H1 (cell line): ENCODE data around the gene CYP46A1. TPM values are rescaled to one million over a fixed set of nuclear protein-coding genes. Genes with fewer than 3 reads are reported as not detected.

ENCODE experiments used
- BCL11A ChIP-seq, 2 experiments: IDR thresholded peaks; one replicate each; pipeline ENCODE4 v1.6.1; 2011; ENCODE audit warnings: low read depth in 2 of 2, low read length in 2 of 2, mild to moderate bottlenecking in 2 of 2
- FOSL1 ChIP-seq: IDR thresholded peaks from 2 replicates; pipeline ENCODE4 v1.6.1; 2011; ENCODE audit warnings: mild to moderate bottlenecking, low read depth, low read length, moderate library complexity; ENCODE audit not compliant: insufficient read depth
- GTF2F1 ChIP-seq: IDR thresholded peaks from 2 replicates; pipeline ENCODE4 v1.6.1; 2012; ENCODE audit warnings: low read depth, low read length, improper control_type of control experiment, borderline replicate concordance
- RNF2 ChIP-seq: fragments of 200-900, 300-1000 bp; sonication (generic); IDR thresholded peaks from 2 replicates; pipeline ENCODE4 v1.7.1; 2016; ENCODE audit warnings: borderline replicate concordance, low read depth, mild to moderate bottlenecking, antibody characterized with exemption, low read length; ENCODE audit not compliant: poor library complexity, severe bottlenecking; ENCODE audit errors: missing control alignments
- TCF12 ChIP-seq: IDR thresholded peaks from 2 replicates; pipeline ENCODE4 v1.6.1; 2011; ENCODE audit warnings: low read depth, mild to moderate bottlenecking, low read length
- ZNF274 ChIP-seq: IDR thresholded peaks from 2 replicates; pipeline ENCODE4 v1.7.0; 2012; ENCODE audit warnings: low read length, borderline replicate concordance; ENCODE audit errors: extremely low read depth
- polyA plus RNA-seq, 7 experiments: library from polyadenylated mRNA; depleted of rRNA in 3 of 7; stranded (reverse) in 5 of 7; unstranded in 2 of 7; fragments of >200 nt in 5 of 7; fragments of 200-250 nt in 2 of 7; gene quantifications; 1 replicate in 5 of 7; 2 replicates in 1 of 7; 4 replicates in 1 of 7; pipeline versions ENCODE4 v1.2.1 to v1.2.3, GENCODE V29; 2011 to 2013; ENCODE audit warnings: missing spikeins in 2 of 7, mixed read lengths in 2 of 7
- total RNA-seq: library from RNA; stranded (reverse); fragmentation: NEBNext Ultra II Directional; extraction: Animal tissue kit (Norgen Biotek cat#: 25700); gene quantifications from 2 replicates; pipeline ENCODE4 v1.2.1, GENCODE V29; 2021
- TF ChIP-seq, protein P1 (sequence below): fragments of 300-600 bp; sonication (generic); IDR thresholded peaks from 2 replicates; pipeline ENCODE4 v1.7.1; 2012; ENCODE audit warnings: low read length, moderate library complexity, mild to moderate bottlenecking, inconsistent platforms; ENCODE audit not compliant: insufficient replicate concordance
- TF ChIP-seq, protein P2 (sequence below): IDR thresholded peaks from 2 replicates; pipeline ENCODE4 v1.6.1; 2011; ENCODE audit warnings: low read depth, mild to moderate bottlenecking, low read length; ENCODE audit not compliant: insufficient read depth

CYP46A1 gene
- total and polyA plus RNA-seq, 2 of the 8 experiments (the other 6 are each of a cell fraction or from before 2014, with no cell fraction given): 0.41 to 1.3 TPM

DNA sequence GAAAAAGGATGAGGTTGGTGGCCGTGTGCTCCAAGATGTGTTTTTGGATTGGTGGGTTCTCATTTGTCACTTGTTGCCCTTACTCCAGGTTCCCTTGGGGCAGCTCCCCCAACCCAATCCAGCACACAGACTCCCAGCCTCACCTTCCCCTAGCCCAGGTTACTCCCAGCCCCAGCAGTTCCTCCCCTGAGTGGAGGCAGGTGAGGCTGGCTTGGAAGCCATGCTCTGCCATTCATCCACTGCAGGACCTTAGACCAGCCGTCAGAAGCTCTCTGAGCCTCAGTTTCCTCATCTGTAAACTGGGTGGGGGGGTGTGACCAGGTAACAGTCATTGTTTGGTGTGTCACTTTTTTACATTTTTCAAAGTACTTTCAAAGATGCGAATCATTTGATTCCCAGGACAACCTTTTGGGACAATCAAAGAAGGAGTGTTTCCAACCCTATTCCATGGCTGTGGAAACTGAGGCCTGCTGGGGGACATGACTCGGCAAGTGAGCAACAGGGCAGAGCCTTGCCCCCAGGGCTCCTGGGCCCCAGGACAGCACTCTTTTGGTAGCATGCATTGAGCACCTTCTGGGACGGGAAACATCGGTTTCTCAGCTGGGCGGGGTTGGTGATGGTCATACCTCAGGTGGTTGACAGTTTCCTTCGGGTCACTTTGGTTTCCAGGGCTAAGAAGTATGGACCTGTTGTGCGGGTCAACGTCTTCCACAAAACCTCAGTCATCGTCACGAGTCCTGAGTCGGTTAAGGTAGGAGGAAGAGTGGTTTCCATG is 7.2 kb downstream of the CYP46A1 start (continued):
- TF ChIP-seq, protein P1, sequence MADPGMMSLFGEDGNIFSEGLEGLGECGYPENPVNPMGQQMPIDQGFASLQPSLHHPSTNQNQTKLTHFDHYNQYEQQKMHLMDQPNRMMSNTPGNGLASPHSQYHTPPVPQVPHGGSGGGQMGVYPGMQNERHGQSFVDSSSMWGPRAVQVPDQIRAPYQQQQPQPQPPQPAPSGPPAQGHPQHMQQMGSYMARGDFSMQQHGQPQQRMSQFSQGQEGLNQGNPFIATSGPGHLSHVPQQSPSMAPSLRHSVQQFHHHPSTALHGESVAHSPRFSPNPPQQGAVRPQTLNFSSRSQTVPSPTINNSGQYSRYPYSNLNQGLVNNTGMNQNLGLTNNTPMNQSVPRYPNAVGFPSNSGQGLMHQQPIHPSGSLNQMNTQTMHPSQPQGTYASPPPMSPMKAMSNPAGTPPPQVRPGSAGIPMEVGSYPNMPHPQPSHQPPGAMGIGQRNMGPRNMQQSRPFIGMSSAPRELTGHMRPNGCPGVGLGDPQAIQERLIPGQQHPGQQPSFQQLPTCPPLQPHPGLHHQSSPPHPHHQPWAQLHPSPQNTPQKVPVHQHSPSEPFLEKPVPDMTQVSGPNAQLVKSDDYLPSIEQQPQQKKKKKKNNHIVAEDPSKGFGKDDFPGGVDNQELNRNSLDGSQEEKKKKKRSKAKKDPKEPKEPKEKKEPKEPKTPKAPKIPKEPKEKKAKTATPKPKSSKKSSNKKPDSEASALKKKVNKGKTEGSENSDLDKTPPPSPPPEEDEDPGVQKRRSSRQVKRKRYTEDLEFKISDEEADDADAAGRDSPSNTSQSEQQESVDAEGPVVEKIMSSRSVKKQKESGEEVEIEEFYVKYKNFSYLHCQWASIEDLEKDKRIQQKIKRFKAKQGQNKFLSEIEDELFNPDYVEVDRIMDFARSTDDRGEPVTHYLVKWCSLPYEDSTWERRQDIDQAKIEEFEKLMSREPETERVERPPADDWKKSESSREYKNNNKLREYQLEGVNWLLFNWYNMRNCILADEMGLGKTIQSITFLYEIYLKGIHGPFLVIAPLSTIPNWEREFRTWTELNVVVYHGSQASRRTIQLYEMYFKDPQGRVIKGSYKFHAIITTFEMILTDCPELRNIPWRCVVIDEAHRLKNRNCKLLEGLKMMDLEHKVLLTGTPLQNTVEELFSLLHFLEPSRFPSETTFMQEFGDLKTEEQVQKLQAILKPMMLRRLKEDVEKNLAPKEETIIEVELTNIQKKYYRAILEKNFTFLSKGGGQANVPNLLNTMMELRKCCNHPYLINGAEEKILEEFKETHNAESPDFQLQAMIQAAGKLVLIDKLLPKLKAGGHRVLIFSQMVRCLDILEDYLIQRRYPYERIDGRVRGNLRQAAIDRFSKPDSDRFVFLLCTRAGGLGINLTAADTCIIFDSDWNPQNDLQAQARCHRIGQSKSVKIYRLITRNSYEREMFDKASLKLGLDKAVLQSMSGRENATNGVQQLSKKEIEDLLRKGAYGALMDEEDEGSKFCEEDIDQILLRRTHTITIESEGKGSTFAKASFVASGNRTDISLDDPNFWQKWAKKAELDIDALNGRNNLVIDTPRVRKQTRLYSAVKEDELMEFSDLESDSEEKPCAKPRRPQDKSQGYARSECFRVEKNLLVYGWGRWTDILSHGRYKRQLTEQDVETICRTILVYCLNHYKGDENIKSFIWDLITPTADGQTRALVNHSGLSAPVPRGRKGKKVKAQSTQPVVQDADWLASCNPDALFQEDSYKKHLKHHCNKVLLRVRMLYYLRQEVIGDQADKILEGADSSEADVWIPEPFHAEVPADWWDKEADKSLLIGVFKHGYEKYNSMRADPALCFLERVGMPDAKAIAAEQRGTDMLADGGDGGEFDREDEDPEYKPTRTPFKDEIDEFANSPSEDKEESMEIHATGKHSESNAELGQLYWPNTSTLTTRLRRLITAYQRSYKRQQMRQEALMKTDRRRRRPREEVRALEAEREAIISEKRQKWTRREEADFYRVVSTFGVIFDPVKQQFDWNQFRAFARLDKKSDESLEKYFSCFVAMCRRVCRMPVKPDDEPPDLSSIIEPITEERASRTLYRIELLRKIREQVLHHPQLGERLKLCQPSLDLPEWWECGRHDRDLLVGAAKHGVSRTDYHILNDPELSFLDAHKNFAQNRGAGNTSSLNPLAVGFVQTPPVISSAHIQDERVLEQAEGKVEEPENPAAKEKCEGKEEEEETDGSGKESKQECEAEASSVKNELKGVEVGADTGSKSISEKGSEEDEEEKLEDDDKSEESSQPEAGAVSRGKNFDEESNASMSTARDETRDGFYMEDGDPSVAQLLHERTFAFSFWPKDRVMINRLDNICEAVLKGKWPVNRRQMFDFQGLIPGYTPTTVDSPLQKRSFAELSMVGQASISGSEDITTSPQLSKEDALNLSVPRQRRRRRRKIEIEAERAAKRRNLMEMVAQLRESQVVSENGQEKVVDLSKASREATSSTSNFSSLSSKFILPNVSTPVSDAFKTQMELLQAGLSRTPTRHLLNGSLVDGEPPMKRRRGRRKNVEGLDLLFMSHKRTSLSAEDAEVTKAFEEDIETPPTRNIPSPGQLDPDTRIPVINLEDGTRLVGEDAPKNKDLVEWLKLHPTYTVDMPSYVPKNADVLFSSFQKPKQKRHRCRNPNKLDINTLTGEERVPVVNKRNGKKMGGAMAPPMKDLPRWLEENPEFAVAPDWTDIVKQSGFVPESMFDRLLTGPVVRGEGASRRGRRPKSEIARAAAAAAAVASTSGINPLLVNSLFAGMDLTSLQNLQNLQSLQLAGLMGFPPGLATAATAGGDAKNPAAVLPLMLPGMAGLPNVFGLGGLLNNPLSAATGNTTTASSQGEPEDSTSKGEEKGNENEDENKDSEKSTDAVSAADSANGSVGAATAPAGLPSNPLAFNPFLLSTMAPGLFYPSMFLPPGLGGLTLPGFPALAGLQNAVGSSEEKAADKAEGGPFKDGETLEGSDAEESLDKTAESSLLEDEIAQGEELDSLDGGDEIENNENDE: no peak
- TF ChIP-seq GTF2F1 (no peak), RNF2 (no peak), TCF12 (no peak), FOSL1 (no peak), ZNF274 (no peak), BCL11A (IDR thresholded peaks at IDR 0.05; ENCODE audit: low read depth in 2 of 2, low read length in 2 of 2) (no peak)
- TF ChIP-seq, protein P2, sequence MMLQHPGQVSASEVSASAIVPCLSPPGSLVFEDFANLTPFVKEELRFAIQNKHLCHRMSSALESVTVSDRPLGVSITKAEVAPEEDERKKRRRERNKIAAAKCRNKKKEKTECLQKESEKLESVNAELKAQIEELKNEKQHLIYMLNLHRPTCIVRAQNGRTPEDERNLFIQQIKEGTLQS: no peak
